Gastroesophageal sphincter (tissue), 3 donors: ENCODE measurements around the gene ZBTB20.

Source experiments
- CTCF ChIP-seq, 4 experiments: fragments of 200-600 bp in 2 of 4; fragments of 450-650 bp in 2 of 4; sonication (generic) in 1 of 4; IDR thresholded peaks; one replicate each; pipeline ENCODE4 v1.5.1; 2017 to 2019; ENCODE audit warnings: antibody characterized with exemption in 4 of 4, mild to moderate bottlenecking in 2 of 4, moderate library complexity in 2 of 4
- EP300 ChIP-seq: sonication (generic); formaldehyde crosslinking; IDR thresholded peaks from one replicate; pipeline ENCODE4 v1.6.1; 2017; ENCODE audit warnings: antibody characterized with exemption, mild to moderate bottlenecking
- POLR2A ChIP-seq, 2 donors: fragments of 450-650 bp; IDR thresholded peaks; one replicate each; pipeline ENCODE4 v1.6.1; 2017; ENCODE audit warnings: antibody characterized with exemption in 2 of 2, mild to moderate bottlenecking in 2 of 2, moderate library complexity in 1 of 2

DNA sequence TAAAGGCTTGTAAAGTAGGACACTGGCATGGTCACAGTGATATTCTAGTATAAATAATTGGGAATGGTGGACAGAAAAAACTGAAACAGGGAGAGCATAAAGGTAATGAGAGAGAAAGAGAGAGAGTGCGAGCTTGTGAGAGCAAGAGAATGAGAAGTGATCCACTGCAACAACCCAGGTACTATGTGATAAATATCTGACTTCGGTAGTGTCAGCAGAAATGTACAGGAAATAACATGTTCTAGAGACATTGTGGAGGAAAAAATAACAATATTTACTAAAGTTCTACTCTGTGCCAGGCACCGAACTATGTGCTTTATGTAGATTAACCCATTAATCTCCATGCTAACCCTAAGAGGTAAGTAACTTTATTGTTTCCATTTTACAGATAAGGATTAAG lies 425.9 kb downstream of the ZBTB20 start:
- TF ChIP-seq CTCF (IDR thresholded peaks at IDR 0.05): no peak
- no peak for TF ChIP-seq EP300
- no peak for TF ChIP-seq POLR2A (IDR thresholded peaks at IDR 0.05)
